Measurements from ENCODE around the gene ALG6. TPM values are rescaled to one million over a fixed set of nuclear protein-coding genes. Genes with fewer than 3 reads are reported as not detected.
A peak's percentile ranks its signal among the peaks of the same experiment; 100 is the strongest.

ALG6 gene
- total RNA-seq, 2 donors from 2014 or later: 25.9 to 26.9 TPM

GRCh38 chr1:63366908-63367214 lies 566 bp upstream of the ALG6 start:
- peaks cover 12% of the 10 kb centered on the region for H3K27me3 Mint-ChIP-seq (ENCODE audit: insufficient read depth)
- H3K36me3 ChIP-seq (ENCODE audit: control insufficient read depth, insufficient read depth, low read length): no peaks in the 10 kb centered on the region
- peaks cover 2% of the 10 kb centered on the region for H3K4me1 Mint-ChIP-seq
- no peak overlapping the region for H3K9ac ChIP-seq (ENCODE audit: extremely low read depth, low read length, poor library complexity, severe bottlenecking)
- peaks cover 5% of the 10 kb centered on the region for H3K36me3 Mint-ChIP-seq (ENCODE audit: low read depth)
- WGBS, 2 experiments (ENCODE audit: insufficient coverage in 1 of 2, insufficient read length in 1 of 2): 88 to 100% methylated on average over 4 to 7 of the region's 7 CpGs
- H3K4me3 Mint-ChIP-seq: peak overlapping the region; percentile 90
- H3K27ac ChIP-seq (ENCODE audit: low read depth, low read length): no peak overlapping the region
- no peak for TF ChIP-seq CTCF (conservative IDR thresholded peaks at IDR 0.05)
- H3K4me3 ChIP-seq (ENCODE audit: low read length): peak overlapping the region; percentile 41
- H3K27me3 ChIP-seq (ENCODE audit: control insufficient read depth, insufficient read depth, low read length, poor library complexity, severe bottlenecking): no peaks in the 10 kb centered on the region
- H3K9me3 ChIP-seq (ENCODE audit: control insufficient read depth, low read length): no peaks in the 10 kb centered on the region
- H3K9me3 Mint-ChIP-seq: peaks cover 3% of the 10 kb centered on the region
- no peak for DNase-seq
- peak overlapping the region; percentile 17 for H3K27ac Mint-ChIP-seq
- H3K4me1 ChIP-seq (ENCODE audit: control insufficient read depth, insufficient read depth, low read length): no peaks in the 10 kb centered on the region

GRCh38 chr1:63368131-63368530 lies 704 bp downstream of the ALG6 start:
- Histone ChIP-seq H3K4me1 (ENCODE audit: control insufficient read depth, insufficient read depth, low read length) (no peaks in the 10 kb centered on the region), H3K27me3 (ENCODE audit: control insufficient read depth, insufficient read depth, low read length, poor library complexity, severe bottlenecking) (no peaks in the 10 kb centered on the region), H3K9me3 (ENCODE audit: control insufficient read depth, low read length) (no peaks in the 10 kb centered on the region), H3K9ac (ENCODE audit: extremely low read depth, low read length, poor library complexity, severe bottlenecking) (peak overlapping the region; percentile 49), H3K36me3 (ENCODE audit: control insufficient read depth, insufficient read depth, low read length) (no peaks in the 10 kb centered on the region), H3K4me3 (ENCODE audit: low read length) (peak overlapping the region; percentile 89), H3K27ac (ENCODE audit: low read depth, low read length) (no peak overlapping the region)
- H3K27ac Mint-ChIP-seq: peak overlapping the region; percentile 83
- WGBS, 2 experiments (ENCODE audit: insufficient coverage in 1 of 2, insufficient read length in 1 of 2): 25 to 31% methylated on average over 10 of the region's 10 CpGs
- H3K36me3 Mint-ChIP-seq (ENCODE audit: low read depth): peaks cover 7% of the 10 kb centered on the region
- no peak for DNase-seq
- H3K27me3 Mint-ChIP-seq (ENCODE audit: insufficient read depth): peaks cover 12% of the 10 kb centered on the region
- peak overlapping the region; percentile 90 for H3K4me3 Mint-ChIP-seq
- no peak for TF ChIP-seq CTCF (conservative IDR thresholded peaks at IDR 0.05)
- peaks cover 2% of the 10 kb centered on the region for H3K4me1 Mint-ChIP-seq
- peaks cover under 1% of the 10 kb centered on the region for H3K9me3 Mint-ChIP-seq

- Histone ChIP-seq H3K27me3 (ENCODE audit: control insufficient read depth, insufficient read depth, low read length, poor library complexity, severe bottlenecking) (no peaks in the 10 kb centered on the region), H3K9ac (ENCODE audit: extremely low read depth, low read length, poor library complexity, severe bottlenecking) (no peak overlapping the region), H3K36me3 (ENCODE audit: control insufficient read depth, insufficient read depth, low read length) (peaks cover 16% of the 10 kb centered on the region), H3K9me3 (ENCODE audit: control insufficient read depth, low read length) (no peaks in the 10 kb centered on the region), H3K4me1 (ENCODE audit: control insufficient read depth, insufficient read depth, low read length) (no peaks in the 10 kb centered on the region), H3K4me3 (ENCODE audit: low read length) (no peak overlapping the region), H3K27ac (ENCODE audit: low read depth, low read length) (no peak overlapping the region)
- 100% methylated on average over 1 of the region's 2 CpGs; no CpG with 5 or more reads in 1 of the 2 experiments for WGBS, 2 experiments (ENCODE audit: insufficient coverage in 1 of 2, insufficient read length in 1 of 2)
- peaks cover 19% of the 10 kb centered on the region for H3K36me3 Mint-ChIP-seq (ENCODE audit: low read depth)
- TF ChIP-seq CTCF (conservative IDR thresholded peaks at IDR 0.05): no peak
- no peaks in the 10 kb centered on the region for H3K4me1 Mint-ChIP-seq
- H3K4me3 Mint-ChIP-seq: no peak overlapping the region
- no peak overlapping the region for H3K27ac Mint-ChIP-seq
- no peaks in the 10 kb centered on the region for H3K27me3 Mint-ChIP-seq (ENCODE audit: insufficient read depth)
- DNase-seq: no peak
- H3K9me3 Mint-ChIP-seq: peaks cover 2% of the 10 kb centered on the region
These were observed 12.2 kb downstream of the ALG6 start for GRCh38 chr1:63379583-63379982.

Measured in endodermal cell (in vitro differentiated cells).